ENCODE data around the gene NOL8.

DNA sequence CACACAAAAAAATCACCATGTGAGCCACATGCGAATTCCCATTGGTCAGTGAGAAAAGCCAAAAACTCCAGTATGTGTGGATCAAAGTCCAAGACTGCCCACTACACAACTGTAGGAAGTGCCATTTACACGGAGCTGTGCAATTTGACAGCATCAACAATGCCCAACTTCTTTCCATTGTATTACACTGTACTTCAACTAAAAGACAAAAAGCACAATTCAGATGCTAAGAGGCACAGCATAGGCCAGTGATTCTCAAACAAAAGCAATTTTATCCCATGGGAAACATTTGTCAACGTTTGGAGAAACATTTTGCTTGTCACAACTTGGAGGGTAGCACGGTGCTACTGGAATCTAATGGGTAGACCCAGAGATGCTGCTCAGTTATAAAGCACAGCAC, 71.5 kb downstream of the NOL8 start:
- TF ChIP-seq, protein P1, sequence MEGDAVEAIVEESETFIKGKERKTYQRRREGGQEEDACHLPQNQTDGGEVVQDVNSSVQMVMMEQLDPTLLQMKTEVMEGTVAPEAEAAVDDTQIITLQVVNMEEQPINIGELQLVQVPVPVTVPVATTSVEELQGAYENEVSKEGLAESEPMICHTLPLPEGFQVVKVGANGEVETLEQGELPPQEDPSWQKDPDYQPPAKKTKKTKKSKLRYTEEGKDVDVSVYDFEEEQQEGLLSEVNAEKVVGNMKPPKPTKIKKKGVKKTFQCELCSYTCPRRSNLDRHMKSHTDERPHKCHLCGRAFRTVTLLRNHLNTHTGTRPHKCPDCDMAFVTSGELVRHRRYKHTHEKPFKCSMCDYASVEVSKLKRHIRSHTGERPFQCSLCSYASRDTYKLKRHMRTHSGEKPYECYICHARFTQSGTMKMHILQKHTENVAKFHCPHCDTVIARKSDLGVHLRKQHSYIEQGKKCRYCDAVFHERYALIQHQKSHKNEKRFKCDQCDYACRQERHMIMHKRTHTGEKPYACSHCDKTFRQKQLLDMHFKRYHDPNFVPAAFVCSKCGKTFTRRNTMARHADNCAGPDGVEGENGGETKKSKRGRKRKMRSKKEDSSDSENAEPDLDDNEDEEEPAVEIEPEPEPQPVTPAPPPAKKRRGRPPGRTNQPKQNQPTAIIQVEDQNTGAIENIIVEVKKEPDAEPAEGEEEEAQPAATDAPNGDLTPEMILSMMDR (IDR thresholded peaks at IDR 0.05): no peak
- no peak for TF ChIP-seq POLR2A (IDR thresholded peaks at IDR 0.05)

All from testis (tissue), 2 donors.